ENCODE measurements around the gene CBFA2T2.
A peak's percentile ranks its signal among the peaks of the same experiment; 100 is the strongest.
"Not testable (repeated sequence)": the region's sequence is repeated elsewhere in the genome, so short reads cannot be mapped to it uniquely, and the experiment has no call there.

The CBFA2T2 gene

GRCh38 chr20:33568868-33569801 lies 79.2 kb downstream of the CBFA2T2 start:
- Histone ChIP-seq H3K36me3 (0 out of 2 replicates have a peak, but pooled peaks cover 4% of the 10 kb centered on the region), H3K9me3 (ENCODE audit: severe bottlenecking) (peaks cover 8% of the 10 kb centered on the region), H3K4me3 (ENCODE audit: low read depth, low read length) (no peak overlapping the region), H3K27me3 (ENCODE audit: insufficient read depth, low read depth, severe bottlenecking) (no peaks in the 10 kb centered on the region), H3K27ac (peak overlapping the region; percentile 90)
- no peak for TF ChIP-seq CTCF (IDR thresholded peaks at IDR 0.05; ENCODE audit: low read depth, low read length)
- DNase-seq: no peak

GRCh38 chr20:33569802-33570391 lies 80.0 kb downstream of the CBFA2T2 start:
- no peaks in the 10 kb centered on the region for H3K27me3 ChIP-seq (ENCODE audit: insufficient read depth, low read depth, severe bottlenecking)
- peaks cover 8% of the 10 kb centered on the region for H3K9me3 ChIP-seq (ENCODE audit: severe bottlenecking)
- no peak for TF ChIP-seq CTCF (IDR thresholded peaks at IDR 0.05; ENCODE audit: low read depth, low read length)
- DNase-seq: peak; percentile 59
- H3K27ac ChIP-seq: peak overlapping the region; percentile 90
- H3K36me3 ChIP-seq: 0 out of 2 replicates have a peak, but pooled peaks cover 4% of the 10 kb centered on the region
- no peak overlapping the region for H3K4me3 ChIP-seq (ENCODE audit: low read depth, low read length)

- no peaks in the 10 kb centered on the region for H3K27me3 ChIP-seq (ENCODE audit: insufficient read depth, low read depth, severe bottlenecking)
- H3K4me3 ChIP-seq (ENCODE audit: low read depth, low read length): no peak overlapping the region
- peaks cover 8% of the 10 kb centered on the region for H3K9me3 ChIP-seq (ENCODE audit: severe bottlenecking)
- H3K36me3 ChIP-seq: 0 out of 2 replicates have a peak, but pooled peaks cover 4% of the 10 kb centered on the region
- no peak for DNase-seq
- no peak for TF ChIP-seq CTCF (IDR thresholded peaks at IDR 0.05; ENCODE audit: low read depth, low read length)
- peak overlapping the region; percentile 90 for H3K27ac ChIP-seq
Measured at GRCh38 chr20:33570743-33571142, 80.8 kb downstream of the CBFA2T2 start.

GRCh38 chr20:33573268-33573667 lies 83.4 kb downstream of the CBFA2T2 start:
- H3K36me3 ChIP-seq; DNase-seq; H3K27me3 ChIP-seq (ENCODE audit: insufficient read depth, low read depth, severe bottlenecking); H3K9me3 ChIP-seq (ENCODE audit: severe bottlenecking); H3K4me3 ChIP-seq (ENCODE audit: low read depth, low read length); H3K27ac ChIP-seq: not testable (repeated sequence)

GRCh38 chr20:33575282-33575681 lies 85.4 kb downstream of the CBFA2T2 start:
- Histone ChIP-seq H3K27ac (no peak overlapping the region), H3K27me3 (ENCODE audit: insufficient read depth, low read depth, severe bottlenecking) (no peaks in the 10 kb centered on the region), H3K4me3 (ENCODE audit: low read depth, low read length) (no peak overlapping the region), H3K36me3 (0 out of 2 replicates have a peak, but pooled peaks cover 4% of the 10 kb centered on the region), H3K9me3 (ENCODE audit: severe bottlenecking) (peaks cover 8% of the 10 kb centered on the region)
- TF ChIP-seq CTCF (IDR thresholded peaks at IDR 0.05; ENCODE audit: low read depth, low read length): no peak
- no peak for DNase-seq

- Histone ChIP-seq H3K36me3 (0 out of 2 replicates have a peak, but pooled peaks cover 4% of the 10 kb centered on the region), H3K27me3 (ENCODE audit: insufficient read depth, low read depth, severe bottlenecking) (no peaks in the 10 kb centered on the region), H3K27ac (no peak overlapping the region), H3K4me3 (ENCODE audit: low read depth, low read length) (no peak overlapping the region), H3K9me3 (ENCODE audit: severe bottlenecking) (peaks cover 8% of the 10 kb centered on the region)
- no peak for DNase-seq
- 0 out of 2 replicates have a peak, but pooled peaks have one; percentile 29 for TF ChIP-seq CTCF (IDR thresholded peaks at IDR 0.05; ENCODE audit: low read depth, low read length)
Measured at GRCh38 chr20:33576432-33577125, 86.7 kb downstream of the CBFA2T2 start.
